ENCODE results near the gene PMIS2.

Gene PMIS2

DNA sequence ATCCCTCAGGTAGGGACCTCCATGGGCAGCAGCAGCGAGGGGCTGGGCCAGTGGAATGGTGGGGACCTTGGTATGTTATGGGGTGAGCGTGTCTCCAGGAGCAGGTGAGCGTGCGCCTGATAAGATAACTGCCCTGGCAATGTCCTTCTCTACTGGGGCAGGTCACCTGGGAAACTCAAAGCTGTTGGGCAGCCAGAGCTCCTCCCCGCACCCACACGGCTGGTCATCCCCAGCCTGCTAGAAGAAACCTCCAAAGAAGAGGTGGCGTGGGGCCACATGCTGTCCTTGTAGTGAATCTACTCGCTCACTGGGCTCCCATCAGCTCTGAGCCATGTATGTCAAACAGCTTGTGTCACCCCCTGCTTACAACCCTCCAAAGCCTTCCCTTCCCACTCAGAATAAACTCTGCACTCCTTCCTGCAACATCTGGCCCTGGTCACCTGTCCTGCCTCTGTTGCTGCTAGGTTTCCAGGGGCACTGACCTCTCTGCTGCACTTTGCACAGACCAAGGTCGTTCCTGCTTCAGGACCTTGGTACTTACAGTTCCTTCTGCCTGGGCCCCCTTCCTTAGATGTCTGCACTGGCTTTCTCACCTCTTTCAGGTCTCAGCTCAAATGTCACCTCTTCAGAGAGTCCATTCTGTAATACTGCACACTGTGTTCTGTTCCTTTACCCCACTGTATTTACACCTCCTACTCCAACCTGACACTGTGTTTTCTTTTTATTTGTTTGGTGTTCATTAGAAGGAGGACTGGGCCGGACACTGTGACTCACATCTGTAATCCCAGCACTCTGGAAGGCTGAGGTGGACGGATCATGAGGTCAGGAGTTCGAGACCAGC lies 20.7 kb upstream of the PMIS2 start:
- Histone ChIP-seq H3K36me3 (ENCODE audit: insufficient read depth, low read length) (no peaks in the 10 kb centered on the region), H3K9me3 (ENCODE audit: low read length) (no peaks in the 10 kb centered on the region), H4K20me1 (ENCODE audit: insufficient read depth, low read length) (no peaks in the 10 kb centered on the region), H3K4me3 (ENCODE audit: low read depth, low read length, poor library complexity, severe bottlenecking) (no peak overlapping the region), H3K9ac (ENCODE audit: low read length) (no peak overlapping the region), H3F3A (ENCODE audit: insufficient read depth, low read length) (no peaks in the 10 kb centered on the region), H2AFZ (ENCODE audit: low read length) (no peak overlapping the region), H3K27me3 (ENCODE audit: insufficient read depth, low read length) (no peaks in the 10 kb centered on the region), H3K9me2 (ENCODE audit: low read depth, low read length) (no peaks in the 10 kb centered on the region), H3K27ac (ENCODE audit: low read depth, low read length, poor library complexity, severe bottlenecking) (no peak overlapping the region), H3K4me2 (ENCODE audit: low read length) (no peak overlapping the region), H3K79me2 (ENCODE audit: insufficient read depth, low read length) (no peaks in the 10 kb centered on the region), H3K4me1 (ENCODE audit: insufficient read depth, low read length, severe bottlenecking) (no peaks in the 10 kb centered on the region)
- TF ChIP-seq EZH2 (IDR thresholded peaks at IDR 0.05; ENCODE audit: borderline replicate concordance, low read length), result no peak
- no peak for TF ChIP-seq CTCF (IDR thresholded peaks at IDR 0.05; ENCODE audit: low read length)

DNA sequence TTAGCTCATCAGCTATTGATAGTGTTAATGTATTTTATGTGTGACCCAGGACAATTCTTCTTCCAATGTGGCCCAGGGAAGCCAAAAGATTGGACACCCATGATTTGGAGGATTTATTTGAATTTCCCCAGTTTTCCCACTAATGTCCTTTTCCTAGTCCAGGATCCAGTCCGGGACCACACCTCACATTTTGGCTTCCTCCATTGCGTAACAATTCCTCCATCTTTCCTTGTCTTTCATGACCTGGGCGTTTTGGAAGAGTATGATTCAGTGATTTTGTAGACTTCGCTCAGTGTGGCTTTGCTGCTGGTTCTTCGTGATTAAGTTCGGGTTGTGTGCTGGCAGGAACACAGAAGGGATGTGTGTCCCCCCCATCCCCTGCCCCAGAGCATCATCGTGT lies 19.2 kb upstream of the PMIS2 start:
- no peak overlapping the region for H3K27ac ChIP-seq (ENCODE audit: low read depth, low read length, poor library complexity, severe bottlenecking)
- H3K9me3 ChIP-seq (ENCODE audit: low read length), result no peaks in the 10 kb centered on the region
- no peaks in the 10 kb centered on the region for H3K36me3 ChIP-seq (ENCODE audit: insufficient read depth, low read length)
- no peak overlapping the region for H3K4me2 ChIP-seq (ENCODE audit: low read length)
- no peaks in the 10 kb centered on the region for H3K27me3 ChIP-seq (ENCODE audit: insufficient read depth, low read length)
- no peaks in the 10 kb centered on the region for H3K9me2 ChIP-seq (ENCODE audit: low read depth, low read length)
- no peaks in the 10 kb centered on the region for H3F3A ChIP-seq (ENCODE audit: insufficient read depth, low read length)
- H3K4me1 ChIP-seq (ENCODE audit: insufficient read depth, low read length, severe bottlenecking), result no peaks in the 10 kb centered on the region
- no peaks in the 10 kb centered on the region for H3K79me2 ChIP-seq (ENCODE audit: insufficient read depth, low read length)
- no peaks in the 10 kb centered on the region for H4K20me1 ChIP-seq (ENCODE audit: insufficient read depth, low read length)
- H3K9ac ChIP-seq (ENCODE audit: low read length), result no peak overlapping the region
- H3K4me3 ChIP-seq (ENCODE audit: low read depth, low read length, poor library complexity, severe bottlenecking), result no peak overlapping the region
- TF ChIP-seq CTCF (IDR thresholded peaks at IDR 0.05; ENCODE audit: low read length), result no peak
- TF ChIP-seq EZH2 (IDR thresholded peaks at IDR 0.05; ENCODE audit: borderline replicate concordance, low read length), result no peak
- H2AFZ ChIP-seq (ENCODE audit: low read length), result no peak overlapping the region

GRCh38 chr19:35569281-35569781 lies 16.6 kb upstream of the PMIS2 start:
- TF ChIP-seq EZH2 (IDR thresholded peaks at IDR 0.05; ENCODE audit: borderline replicate concordance, low read length), result no peak
- no peak for TF ChIP-seq CTCF (IDR thresholded peaks at IDR 0.05; ENCODE audit: low read length)
- H3F3A ChIP-seq (ENCODE audit: insufficient read depth, low read length), result no peaks in the 10 kb centered on the region
- H3K79me2 ChIP-seq (ENCODE audit: insufficient read depth, low read length), result no peaks in the 10 kb centered on the region
- H3K4me3 ChIP-seq (ENCODE audit: low read depth, low read length, poor library complexity, severe bottlenecking), result no peak overlapping the region
- no peaks in the 10 kb centered on the region for H3K4me1 ChIP-seq (ENCODE audit: insufficient read depth, low read length, severe bottlenecking)
- H3K9me3 ChIP-seq (ENCODE audit: low read length), result no peaks in the 10 kb centered on the region
- no peaks in the 10 kb centered on the region for H3K9me2 ChIP-seq (ENCODE audit: low read depth, low read length)
- H3K36me3 ChIP-seq (ENCODE audit: insufficient read depth, low read length), result no peaks in the 10 kb centered on the region
- H3K4me2 ChIP-seq (ENCODE audit: low read length), result no peak overlapping the region
- no peak overlapping the region for H2AFZ ChIP-seq (ENCODE audit: low read length)
- no peaks in the 10 kb centered on the region for H3K27me3 ChIP-seq (ENCODE audit: insufficient read depth, low read length)
- H3K9ac ChIP-seq (ENCODE audit: low read length), result no peak overlapping the region
- H3K27ac ChIP-seq (ENCODE audit: low read depth, low read length, poor library complexity, severe bottlenecking), result no peak overlapping the region
- H4K20me1 ChIP-seq (ENCODE audit: insufficient read depth, low read length), result no peaks in the 10 kb centered on the region

All from OCI-LY1 (cell line).